Muscle of arm (tissue), 12 donors: ENCODE results near the gene ABHD15. TPM values are rescaled to one million over a fixed set of nuclear protein-coding genes. Genes with fewer than 3 reads are reported as not detected.
A peak's percentile ranks its signal among the peaks of the same experiment; 100 is the strongest.
"Not testable (repeated sequence)": the region's sequence is repeated elsewhere in the genome, so short reads cannot be mapped to it uniquely, and the experiment has no call there.

ENCODE experiments used
- DNase-seq: peaks from one replicate; pipeline ENCODE4 v3.0.0-alpha.2; 2013
- polyA plus RNA-seq, 12 donors: library from polyadenylated mRNA; unstranded; fragments of 120-200 nt; gene quantifications; one replicate each; pipeline ENCODE4 v1.2.1, GENCODE V29; 2013; ENCODE audit not compliant: insufficient read length in 12 of 12

ABHD15 gene
- polyA plus RNA-seq, 12 donors, result 3.4 to 5.5 (median 4.2) TPM; not detected in 2

GRCh38 chr17:29571883-29572681 is 5.2 kb upstream of the ABHD15 start:
- no peak for DNase-seq

- DNase-seq, result no peak
These were observed 4.6 kb upstream of the ABHD15 start for GRCh38 chr17:29571486-29571882.

- no peak for DNase-seq
These were observed 3.7 kb upstream of the ABHD15 start for GRCh38 chr17:29570521-29570920.

GRCh38 chr17:29569245-29569950 is 2.6 kb upstream of the ABHD15 start:
- DNase-seq, result no peak

- DNase-seq, result peak; percentile 86
These were observed 1.8 kb upstream of the ABHD15 start, which contains the start of gene TP53I13 for GRCh38 chr17:29568331-29569244. Gene TP53I13 (plus strand): TSS chr17:29568701. CDS start chr17:29568759, 58 bp downstream.

- no peak for DNase-seq
These were observed 905 bp upstream of the ABHD15 start for GRCh38 chr17:29567554-29568330.

GRCh38 chr17:29567304-29567553 is 392 bp upstream of the ABHD15 start:
- no peak for DNase-seq

GRCh38 chr17:29565643-29566472 is 979 bp downstream of the ABHD15 start:
- no peak for DNase-seq

- no peak for DNase-seq
These were observed 3.0 kb downstream of the ABHD15 start for GRCh38 chr17:29563816-29564215.

GRCh38 chr17:29562615-29563014 is 4.2 kb downstream of the ABHD15 start:
- no peak for DNase-seq

- DNase-seq, result no peak
These were observed 5.0 kb downstream of the ABHD15 start for GRCh38 chr17:29561554-29562517.

GRCh38 chr17:29560316-29560715 is 6.5 kb downstream of the ABHD15 start:
- DNase-seq, result no peak

GRCh38 chr17:29559640-29560039 is 7.2 kb downstream of the ABHD15 start:
- DNase-seq, result no peak

GRCh38 chr17:29558139-29558538 is 8.7 kb downstream of the ABHD15 start:
- not testable (repeated sequence) for DNase-seq

GRCh38 chr17:29557739-29558116 is 9.1 kb downstream of the ABHD15 start:
- no peak for DNase-seq

GRCh38 chr17:29557085-29557738 is 9.6 kb downstream of the ABHD15 start:
- no peak for DNase-seq

- DNase-seq, result no peak
These were observed 11.0 kb downstream of the ABHD15 start for GRCh38 chr17:29555840-29556239.

- DNase-seq, result no peak
These were observed 17.5 kb downstream of the ABHD15 start for GRCh38 chr17:29549177-29549923.
